Daoy (cell line): ENCODE results near the gene TNP2. TPM values are rescaled to one million over a fixed set of nuclear protein-coding genes. Genes with fewer than 3 reads are reported as not detected.

Experiments used
- DNase-seq: peaks from one replicate; pipeline ENCODE4 v3.0.0-alpha.2; 2015; ENCODE audit warnings: low read depth
- total RNA-seq: library from RNA; depleted of rRNA; stranded (reverse); fragments of >200 nt; shearing (Covaris generic); gene quantifications from 2 replicates; pipeline ENCODE4 v1.2.3, GENCODE V29; 2014; rRNA removed

The TNP2 gene
- not detected in 2 replicates for total RNA-seq

- no peak for DNase-seq
Measured at GRCh38 chr16:11268921-11269375, at the start of gene TNP2. TSS of gene TNP2 (minus strand) at chr16:11269325. CDS start at chr16:11269262, 63 bp downstream.

DNA sequence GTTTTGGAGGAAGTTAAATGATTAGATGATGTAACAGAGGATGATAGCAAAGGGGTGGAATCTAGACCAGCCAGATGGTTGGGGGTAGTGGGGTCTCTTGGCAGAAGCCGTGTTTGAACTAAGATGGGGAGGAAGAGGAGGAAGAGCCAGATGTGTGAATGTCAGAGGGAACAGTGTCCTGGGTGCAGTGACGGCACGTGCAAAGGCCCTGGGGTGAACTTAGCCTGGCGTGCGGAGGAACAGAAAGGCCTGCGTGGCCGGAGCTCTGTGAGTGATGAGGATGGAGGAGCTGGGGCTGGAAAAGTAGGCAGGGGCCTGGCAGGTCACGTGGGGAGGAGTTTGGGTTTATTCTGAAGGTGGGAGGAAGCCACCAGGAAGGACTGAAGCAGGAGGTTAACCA is 49.7 kb upstream of the TNP2 start:
- no peak for DNase-seq

DNA sequence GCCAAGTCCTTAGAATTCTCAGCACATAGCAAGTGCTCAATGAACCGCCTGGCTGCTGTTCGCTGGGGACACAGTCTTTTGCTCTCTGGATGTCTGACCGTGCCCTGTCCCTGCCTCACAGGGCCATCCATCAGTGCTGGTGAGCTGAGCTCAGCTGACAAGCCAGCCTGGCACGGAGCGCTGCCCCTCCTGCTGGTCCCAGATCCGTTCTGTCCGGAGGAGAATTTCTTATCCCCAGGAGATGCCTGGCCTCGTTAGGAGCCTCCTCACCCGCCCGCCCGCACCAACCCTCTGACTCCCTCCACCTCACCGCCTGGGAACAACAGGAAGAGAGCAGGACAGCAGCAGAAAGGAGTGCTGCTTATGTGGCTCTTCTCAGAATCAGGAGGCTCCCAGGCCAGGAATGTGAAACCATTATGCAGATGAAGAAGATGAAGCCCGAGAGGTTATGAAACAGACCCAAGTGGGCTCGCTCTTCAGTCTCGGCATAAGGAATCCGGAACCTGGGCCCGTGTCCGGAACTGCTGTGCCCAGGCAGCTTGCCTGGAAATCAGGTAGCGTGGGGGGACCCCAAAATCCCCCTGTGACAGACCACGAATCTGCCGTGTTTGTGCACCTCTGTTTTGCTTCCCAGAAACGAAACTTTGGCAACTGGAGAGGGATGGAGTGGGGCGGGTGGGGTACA is 47.3 kb upstream of the TNP2 start:
- peak; percentile 29 for DNase-seq

GRCh38 chr16:11315510-11315909 is 46.4 kb upstream of the TNP2 start:
- peak; percentile 89 for DNase-seq

- DNase-seq, result no peak
Measured at GRCh38 chr16:11314309-11314894, 45.3 kb upstream of the TNP2 start.

GRCh38 chr16:11313493-11314308 is 44.6 kb upstream of the TNP2 start:
- no peak for DNase-seq

DNA sequence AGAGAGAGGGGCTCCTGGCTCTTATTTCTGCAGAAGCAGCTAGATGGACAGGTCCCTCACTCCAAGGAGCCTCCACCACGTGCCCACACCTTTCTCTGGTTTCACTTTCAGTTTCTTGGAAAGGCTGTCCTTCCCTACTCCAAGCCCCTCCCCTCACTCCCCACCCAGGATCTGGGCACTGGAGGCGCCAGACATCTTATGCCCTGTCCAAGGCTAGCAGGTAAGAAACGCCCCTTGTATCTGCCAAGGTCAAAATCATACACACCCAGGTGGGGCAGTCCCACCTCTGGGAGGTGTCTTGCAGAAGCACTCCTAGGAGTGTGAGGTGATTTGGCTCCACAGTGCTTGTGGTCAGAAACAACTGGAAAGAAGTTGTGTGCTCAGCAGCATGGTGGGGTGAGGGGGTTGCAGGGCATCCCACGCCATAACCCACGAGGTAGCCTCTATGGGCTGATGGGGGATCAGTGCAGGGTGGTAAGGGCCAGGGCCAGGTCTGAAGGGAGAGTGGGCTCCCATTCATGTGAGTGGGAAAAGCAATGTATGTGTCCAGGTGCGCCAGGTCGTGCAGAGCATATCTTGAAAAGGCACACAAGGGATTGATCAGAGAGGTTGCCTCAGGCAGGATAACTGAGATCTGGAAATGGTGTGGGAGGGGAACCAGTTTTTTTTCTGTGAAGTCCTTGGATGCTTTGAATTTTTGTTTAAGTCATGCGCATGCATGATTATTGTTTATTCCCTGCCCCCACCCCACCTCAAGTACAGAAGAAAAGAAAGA is 43.8 kb upstream of the TNP2 start:
- DNase-seq, result peak; percentile 66

GRCh38 chr16:11310997-11311561 is 42.0 kb upstream of the TNP2 start:
- DNase-seq, result no peak

DNA sequence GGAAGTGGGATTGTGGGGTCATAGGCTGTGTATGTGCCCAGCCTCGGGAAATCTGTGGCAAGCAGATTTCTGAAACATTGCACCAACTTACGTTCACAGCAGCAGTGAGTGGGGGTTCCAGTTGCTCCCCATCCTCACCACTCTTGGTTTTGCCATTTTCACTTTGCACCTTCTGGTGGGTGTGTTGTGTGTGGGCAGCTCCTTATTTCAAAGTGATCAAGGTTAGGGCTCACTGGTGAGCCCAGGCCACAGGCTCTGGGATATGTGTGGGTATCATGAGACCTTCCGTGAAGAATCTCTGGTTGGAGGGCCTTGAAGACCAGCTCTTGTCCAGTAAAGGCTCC is 41.5 kb upstream of the TNP2 start:
- DNase-seq, result no peak

DNA sequence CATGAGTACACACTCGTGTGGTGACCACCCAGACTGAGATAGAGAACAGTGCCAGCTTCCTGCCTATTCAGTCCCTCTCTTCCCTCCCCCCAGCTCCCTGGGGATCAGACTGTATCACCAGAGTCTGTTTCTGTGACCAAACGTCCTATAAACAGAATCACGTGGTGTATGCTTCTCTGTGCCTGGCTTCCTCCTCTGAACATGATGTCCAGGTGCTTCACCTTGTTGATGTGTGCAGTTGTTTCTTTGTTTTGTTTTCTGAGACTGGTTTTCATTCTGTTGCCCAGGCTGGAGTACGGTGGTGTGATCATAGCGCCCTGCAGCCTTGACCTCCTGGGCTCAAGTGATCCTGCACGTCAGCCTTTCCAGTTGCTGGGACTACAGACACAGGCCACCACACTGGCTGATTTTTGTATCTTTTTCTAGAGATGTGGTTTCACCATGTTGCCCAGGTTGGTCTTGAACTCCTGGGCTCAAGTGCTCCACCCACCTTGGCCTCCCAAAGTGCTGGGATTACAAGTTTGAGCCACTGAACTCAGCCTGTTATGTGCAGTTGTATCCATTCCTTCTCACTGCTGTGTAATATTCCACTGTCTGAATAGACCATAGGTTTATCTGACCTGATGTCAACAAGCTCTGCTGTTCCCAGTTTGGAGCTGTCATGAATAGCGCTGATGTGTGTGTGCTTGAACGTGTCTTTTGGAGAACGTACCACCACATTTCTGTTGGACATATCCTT is 40.9 kb upstream of the TNP2 start:
- no peak for DNase-seq

DNA sequence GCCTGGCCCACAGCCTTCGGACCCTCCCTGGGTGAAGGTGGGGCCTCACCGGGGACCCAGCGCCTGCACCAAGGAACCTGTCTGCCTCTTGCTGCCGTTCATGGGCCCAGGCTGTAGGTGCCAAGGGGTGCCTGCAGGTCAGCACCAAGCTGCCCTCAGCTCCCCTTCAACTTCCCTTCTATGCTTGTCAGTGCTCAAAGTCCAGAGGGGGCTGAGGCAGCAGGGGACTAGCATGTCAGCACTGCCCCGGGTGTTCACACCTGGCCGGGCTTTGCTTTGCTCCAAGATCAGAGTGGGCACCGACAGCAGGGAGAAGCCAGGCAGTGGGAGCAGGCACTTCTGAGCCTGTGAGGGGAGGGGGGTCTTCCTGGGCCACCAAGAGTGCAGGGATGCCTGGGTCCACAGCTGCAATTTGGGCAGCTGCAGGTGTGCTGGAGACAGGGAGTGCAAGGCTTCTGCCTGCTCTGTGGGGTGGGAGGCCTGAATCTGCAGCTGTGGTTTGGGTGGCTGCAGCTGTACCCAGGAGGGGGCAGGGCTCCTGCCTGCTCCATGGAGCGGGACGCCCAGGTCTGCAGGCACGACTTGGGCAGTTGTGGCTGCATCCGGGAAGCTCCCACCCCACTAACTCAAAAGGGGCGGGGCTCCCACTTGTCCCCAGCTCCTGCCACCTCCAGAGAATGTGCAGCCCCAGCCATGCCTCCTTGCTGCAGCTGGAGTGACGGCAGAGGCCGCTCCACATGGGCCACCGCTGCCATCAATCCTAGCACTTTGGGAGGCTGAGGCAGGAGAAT is 39.6 kb upstream of the TNP2 start:
- no peak for DNase-seq

GRCh38 chr16:11307639-11308492 is 38.7 kb upstream of the TNP2 start:
- no peak for DNase-seq

DNA sequence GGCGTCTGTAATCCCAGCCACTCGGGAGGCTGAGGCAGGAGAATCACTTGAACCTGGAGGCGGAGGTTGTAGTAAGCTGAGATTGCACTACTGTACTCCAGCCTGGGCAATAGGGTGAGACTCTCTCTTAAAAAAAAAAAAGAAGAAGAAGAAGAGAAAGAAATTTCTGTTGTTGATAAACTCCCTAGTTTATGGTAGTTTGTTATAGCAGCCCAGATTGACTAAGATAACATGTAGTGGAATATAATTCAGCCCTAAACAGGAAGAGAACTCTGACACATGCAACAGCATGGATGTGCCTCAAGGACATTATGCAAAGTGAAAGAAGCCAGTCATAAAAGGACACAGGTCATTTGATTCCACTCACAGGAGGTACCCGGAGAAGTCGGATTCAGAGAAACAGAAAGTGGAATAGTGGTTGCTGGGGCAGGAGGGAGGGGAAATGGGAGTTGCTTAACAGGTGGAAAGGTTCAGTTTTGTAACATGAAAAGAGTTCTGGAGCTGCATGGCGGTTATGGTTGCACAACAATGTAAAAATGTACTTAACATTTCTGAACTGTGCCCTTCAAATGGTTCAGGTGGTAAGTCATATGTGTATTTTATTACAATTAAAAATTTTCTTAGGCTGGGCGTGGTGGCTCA is 38.0 kb upstream of the TNP2 start:
- no peak for DNase-seq

DNA sequence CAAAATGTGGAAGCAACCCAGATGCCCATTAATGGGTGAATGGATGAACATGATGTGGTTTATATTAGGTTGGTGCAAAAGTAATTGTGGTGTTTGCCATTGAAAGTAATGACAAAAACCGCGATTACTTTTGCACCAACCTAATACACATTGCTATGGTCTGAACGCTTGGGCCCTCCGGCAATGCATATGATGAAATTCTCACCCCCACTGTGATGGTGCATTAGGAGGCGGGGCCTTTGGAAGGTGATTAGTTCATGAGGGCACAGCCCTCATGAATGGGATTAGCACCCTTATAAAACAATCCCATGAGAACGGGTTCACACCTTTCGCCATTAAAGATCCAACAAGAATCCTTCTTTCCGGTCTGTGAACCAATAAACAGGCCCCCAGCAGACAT is 37.3 kb upstream of the TNP2 start:
- DNase-seq, result no peak

DNA sequence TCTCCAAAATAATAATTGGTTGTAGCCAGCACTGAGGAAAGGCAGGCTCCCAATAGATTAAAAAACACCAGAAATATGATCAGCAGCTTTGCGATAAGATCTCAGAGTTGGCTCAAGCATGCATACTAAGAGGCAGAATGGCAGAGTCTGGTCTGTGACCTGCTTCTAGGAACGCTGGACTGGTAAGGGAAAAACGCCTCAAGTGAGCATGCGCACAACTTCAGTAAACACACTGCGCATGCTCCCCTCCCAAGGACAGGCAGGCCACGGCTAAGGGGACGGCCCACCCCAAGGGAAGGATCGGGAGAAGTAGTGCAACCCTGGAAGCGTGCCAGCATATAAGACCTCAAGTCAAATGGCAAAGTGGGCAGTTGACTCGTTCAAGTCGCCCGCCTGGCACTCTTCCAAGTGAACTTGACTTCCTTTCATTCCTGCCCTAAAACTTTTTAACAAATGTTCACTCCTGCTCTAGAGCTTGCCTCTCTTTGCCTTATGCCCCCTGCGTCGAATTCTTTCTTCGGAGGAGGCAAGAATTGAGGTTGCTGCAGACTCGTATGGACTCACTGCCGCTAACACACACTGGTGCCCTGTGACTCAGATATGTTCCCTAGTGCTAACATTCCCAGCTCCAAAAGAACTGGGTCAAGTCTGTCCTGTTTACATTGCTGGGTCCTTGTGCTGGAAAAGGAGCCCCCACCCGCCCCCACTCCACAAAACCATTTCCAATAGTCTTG is 34.4 kb upstream of the TNP2 start:
- DNase-seq, result peak; percentile 33

DNA sequence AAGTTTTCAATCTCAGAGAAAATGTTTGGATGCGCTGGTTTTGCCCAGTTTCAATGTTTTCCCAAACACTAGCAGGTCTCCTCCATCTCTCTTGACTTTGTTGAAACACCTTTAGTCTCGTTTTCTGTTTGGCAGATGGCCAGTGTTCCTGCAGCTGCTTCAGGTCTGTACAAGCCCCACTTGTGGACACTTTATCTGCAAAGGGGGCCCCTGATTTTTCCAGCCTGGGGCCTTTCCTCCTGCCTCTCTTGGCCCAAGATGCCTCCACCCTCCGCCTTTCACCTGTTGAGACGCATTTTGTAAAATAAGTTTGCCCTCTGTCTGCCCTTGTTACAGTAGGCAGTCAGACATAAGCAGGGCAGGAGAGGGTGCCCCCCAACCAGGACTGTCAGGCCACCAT is 33.9 kb upstream of the TNP2 start:
- no peak for DNase-seq

DNA sequence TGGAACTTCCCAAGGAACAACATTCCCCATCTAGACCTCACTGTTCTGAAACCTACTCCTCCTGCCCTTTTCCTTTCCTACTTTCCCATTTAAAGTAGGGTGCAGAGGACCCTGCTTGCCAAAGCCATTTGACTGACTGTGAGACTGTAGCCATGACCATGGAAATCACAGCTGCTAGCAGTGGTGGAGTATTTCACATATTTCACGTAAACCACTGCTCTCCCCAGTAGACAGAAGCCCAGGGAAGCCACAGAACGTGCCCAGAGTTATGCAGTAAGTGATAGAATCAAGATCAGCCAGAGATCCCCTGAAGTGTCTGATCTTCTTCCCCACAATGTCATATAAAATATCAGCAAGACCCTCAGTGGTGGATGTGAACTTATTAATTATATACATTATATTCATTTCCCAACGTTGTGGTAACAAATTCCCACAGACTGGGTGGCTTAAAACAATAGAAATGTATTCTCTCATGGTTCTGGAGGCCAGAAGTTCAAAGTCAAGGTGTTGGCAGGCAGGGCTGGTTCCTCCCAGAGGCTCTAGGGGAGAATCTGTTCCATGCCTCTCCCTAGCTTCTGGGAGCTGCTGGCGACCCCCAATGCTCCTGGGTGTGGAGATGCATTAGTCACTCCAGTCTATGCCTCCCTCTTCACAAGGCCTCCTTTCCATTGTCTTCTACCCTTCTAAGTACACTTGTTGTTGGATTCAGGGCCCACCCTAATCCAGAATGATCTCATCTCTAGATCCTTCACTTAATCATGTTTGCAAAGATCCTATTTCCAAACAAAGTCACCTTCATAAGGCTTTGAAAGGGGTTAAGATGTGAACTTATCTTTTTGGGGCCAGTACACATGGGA is 32.7 kb upstream of the TNP2 start:
- no peak for DNase-seq
